RWPE2 (cell line): ENCODE measurements around the gene ADM.
"Not testable (repeated sequence)": the region's sequence is repeated elsewhere in the genome, so short reads cannot be mapped to it uniquely, and the experiment has no call there.

Experiments
- ATAC-seq: fragments of 200-7000 bp; cut with Tn5 transposase; 3 replicates; pipeline ENCODE4 v1.9.1; 2021; ENCODE audit warnings: low read depth
- DNase-seq: peaks from one replicate; pipeline ENCODE4 v3.0.0-alpha.2; 2020; ENCODE audit warnings: low spot score
- H3K27ac ChIP-seq: fragments of 450-650 bp; 2 replicates; pipeline ENCODE4 v1.5.1; 2017; ENCODE audit warnings: mild to moderate bottlenecking; ENCODE audit not compliant: poor library complexity, severe bottlenecking
- H3K27me3 ChIP-seq: fragments of 250-450 bp; sonication (Bioruptor Pico); 2 replicates; pipeline ENCODE4 v1.5.1; 2021; ENCODE audit warnings: mild to moderate bottlenecking, moderate library complexity; ENCODE audit not compliant: insufficient read depth, poor library complexity, severe bottlenecking
- H3K36me3 ChIP-seq: fragments of 250-450 bp; sonication (Bioruptor Pico); 2 replicates; pipeline ENCODE4 v1.5.1; 2020; ENCODE audit warnings: low read depth, mild to moderate bottlenecking, moderate library complexity
- H3K4me1 ChIP-seq: fragments of 250-450 bp; sonication (Bioruptor Pico); 2 replicates; pipeline ENCODE4 v1.5.1; 2021; ENCODE audit warnings: mild to moderate bottlenecking, moderate library complexity; ENCODE audit not compliant: insufficient read depth, poor library complexity, severe bottlenecking
- H3K4me3 ChIP-seq: fragments of 250-450 bp; sonication (Bioruptor Pico); 2 replicates; pipeline ENCODE4 v1.5.1; 2021; ENCODE audit warnings: mild to moderate bottlenecking, moderate library complexity; ENCODE audit not compliant: severe bottlenecking
- H3K9me3 ChIP-seq: fragments of 250-450 bp; sonication (Bioruptor Pico); 2 replicates; pipeline ENCODE4 v1.5.1; 2021; ENCODE audit warnings: mild to moderate bottlenecking, moderate library complexity; ENCODE audit not compliant: severe bottlenecking
- TF ChIP-seq, protein P1 (sequence below): fragments of 450-650 bp; IDR thresholded peaks from one replicate; pipeline ENCODE4 v1.5.1; 2017; ENCODE audit warnings: mild to moderate bottlenecking, moderate library complexity; ENCODE audit not compliant: poor library complexity, severe bottlenecking

ADM gene

DNA sequence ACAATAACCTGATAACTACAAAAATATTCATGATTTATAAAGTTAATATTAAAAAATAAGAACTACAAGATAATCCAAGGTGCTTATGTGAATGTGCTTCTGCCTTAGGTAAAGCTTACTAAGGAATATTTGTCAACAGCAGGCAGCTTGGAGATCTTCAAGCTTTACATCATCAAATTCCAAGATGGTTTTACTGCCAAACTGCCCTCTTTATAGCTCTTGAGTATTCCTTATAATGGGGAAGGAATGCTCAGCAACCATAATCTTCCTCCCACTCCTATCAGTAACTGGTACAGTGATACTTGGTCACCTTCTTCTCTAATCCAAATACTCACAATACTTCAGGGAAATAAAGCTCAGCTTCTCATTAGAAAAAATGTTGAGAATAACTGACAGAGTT is 40.9 kb upstream of the ADM start:
- ATAC-seq (peak; percentile 54), DNase-seq (no peak)
- Histone ChIP-seq H3K27ac (peak overlapping the region; percentile 19), H3K9me3 (no peaks in the 10 kb centered on the region), H3K36me3 (no peaks in the 10 kb centered on the region), H3K4me1 (peaks cover 39% of the 10 kb centered on the region), H3K27me3 (no peaks in the 10 kb centered on the region), H3K4me3 (no peak overlapping the region)
- TF ChIP-seq, protein P1, sequence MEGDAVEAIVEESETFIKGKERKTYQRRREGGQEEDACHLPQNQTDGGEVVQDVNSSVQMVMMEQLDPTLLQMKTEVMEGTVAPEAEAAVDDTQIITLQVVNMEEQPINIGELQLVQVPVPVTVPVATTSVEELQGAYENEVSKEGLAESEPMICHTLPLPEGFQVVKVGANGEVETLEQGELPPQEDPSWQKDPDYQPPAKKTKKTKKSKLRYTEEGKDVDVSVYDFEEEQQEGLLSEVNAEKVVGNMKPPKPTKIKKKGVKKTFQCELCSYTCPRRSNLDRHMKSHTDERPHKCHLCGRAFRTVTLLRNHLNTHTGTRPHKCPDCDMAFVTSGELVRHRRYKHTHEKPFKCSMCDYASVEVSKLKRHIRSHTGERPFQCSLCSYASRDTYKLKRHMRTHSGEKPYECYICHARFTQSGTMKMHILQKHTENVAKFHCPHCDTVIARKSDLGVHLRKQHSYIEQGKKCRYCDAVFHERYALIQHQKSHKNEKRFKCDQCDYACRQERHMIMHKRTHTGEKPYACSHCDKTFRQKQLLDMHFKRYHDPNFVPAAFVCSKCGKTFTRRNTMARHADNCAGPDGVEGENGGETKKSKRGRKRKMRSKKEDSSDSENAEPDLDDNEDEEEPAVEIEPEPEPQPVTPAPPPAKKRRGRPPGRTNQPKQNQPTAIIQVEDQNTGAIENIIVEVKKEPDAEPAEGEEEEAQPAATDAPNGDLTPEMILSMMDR = no peak

DNA sequence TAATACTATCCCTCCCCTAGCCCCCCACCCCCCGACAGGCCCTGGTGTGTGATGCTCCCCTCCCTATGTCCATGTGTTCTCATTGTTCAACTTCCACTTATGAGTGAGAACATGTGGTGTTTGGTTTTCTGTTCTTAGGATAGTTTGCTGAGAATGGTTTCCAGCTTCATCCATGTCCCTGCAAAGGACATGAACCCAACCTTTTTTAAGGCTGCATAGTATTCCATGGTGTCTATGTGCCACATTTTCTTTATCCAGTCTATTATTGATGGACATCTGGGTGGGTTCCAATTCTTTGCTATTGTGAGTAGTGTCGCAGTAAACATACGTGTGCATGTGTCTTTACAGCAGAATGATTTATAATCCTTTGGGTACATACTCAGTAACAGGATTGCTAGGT is 40.2 kb upstream of the ADM start:
- not testable (repeated sequence) for H3K27me3 ChIP-seq, H3K9me3 ChIP-seq, DNase-seq, ATAC-seq, H3K36me3 ChIP-seq, H3K4me3 ChIP-seq, H3K27ac ChIP-seq
- peaks cover 34% of the 10 kb centered on the region for H3K4me1 ChIP-seq

DNA sequence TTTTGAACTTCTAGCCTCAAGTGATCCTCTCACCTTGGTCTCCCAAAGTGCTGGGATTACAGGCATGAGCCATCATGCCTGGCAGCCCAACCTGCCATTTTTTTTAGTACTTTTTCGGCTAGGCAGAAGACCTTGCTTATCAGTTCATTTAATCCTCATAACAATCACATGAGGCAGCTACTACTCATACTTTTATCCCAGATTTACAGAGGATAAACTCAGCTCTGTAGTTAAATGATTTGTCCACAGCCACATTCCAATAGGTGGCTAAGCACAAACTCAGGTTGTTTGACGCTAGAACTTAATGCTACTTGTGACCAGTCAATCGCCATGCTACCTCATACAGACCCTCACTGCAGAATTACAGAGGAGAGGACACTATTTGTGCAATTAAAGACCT is 38.9 kb upstream of the ADM start:
- Histone ChIP-seq H3K4me3 (no peak overlapping the region), H3K27me3 (no peaks in the 10 kb centered on the region), H3K36me3 (no peaks in the 10 kb centered on the region), H3K4me1 (peaks cover 32% of the 10 kb centered on the region), H3K9me3 (no peaks in the 10 kb centered on the region), H3K27ac (no peak overlapping the region)
- ATAC-seq = no peak
- no peak for DNase-seq
- TF ChIP-seq, protein P1 = no peak

DNA sequence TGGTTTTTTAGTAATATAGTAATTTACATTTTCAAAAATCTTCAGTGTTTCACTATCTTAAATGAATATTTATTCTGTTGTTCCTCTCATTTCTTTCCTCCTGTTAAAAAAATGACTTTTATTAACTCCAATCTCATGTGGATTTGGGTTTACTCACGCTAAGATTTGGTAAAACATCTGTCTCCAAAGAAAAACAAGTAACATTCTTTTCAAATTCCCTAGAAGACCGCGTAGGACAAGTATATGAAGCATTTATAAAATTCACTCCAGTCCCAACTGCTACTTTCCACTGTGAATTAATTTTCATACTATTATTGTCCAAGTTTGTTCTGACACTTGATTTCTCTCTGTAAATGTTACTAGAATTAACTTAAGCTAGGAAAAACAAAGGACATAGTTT is 37.1 kb upstream of the ADM start:
- ATAC-seq = no peak
- Histone ChIP-seq H3K4me3 (no peak overlapping the region), H3K36me3 (no peaks in the 10 kb centered on the region), H3K27ac (no peak overlapping the region), H3K27me3 (no peaks in the 10 kb centered on the region), H3K9me3 (no peaks in the 10 kb centered on the region), H3K4me1 (peaks cover 14% of the 10 kb centered on the region)
- DNase-seq = no peak
- TF ChIP-seq, protein P1 = no peak

DNA sequence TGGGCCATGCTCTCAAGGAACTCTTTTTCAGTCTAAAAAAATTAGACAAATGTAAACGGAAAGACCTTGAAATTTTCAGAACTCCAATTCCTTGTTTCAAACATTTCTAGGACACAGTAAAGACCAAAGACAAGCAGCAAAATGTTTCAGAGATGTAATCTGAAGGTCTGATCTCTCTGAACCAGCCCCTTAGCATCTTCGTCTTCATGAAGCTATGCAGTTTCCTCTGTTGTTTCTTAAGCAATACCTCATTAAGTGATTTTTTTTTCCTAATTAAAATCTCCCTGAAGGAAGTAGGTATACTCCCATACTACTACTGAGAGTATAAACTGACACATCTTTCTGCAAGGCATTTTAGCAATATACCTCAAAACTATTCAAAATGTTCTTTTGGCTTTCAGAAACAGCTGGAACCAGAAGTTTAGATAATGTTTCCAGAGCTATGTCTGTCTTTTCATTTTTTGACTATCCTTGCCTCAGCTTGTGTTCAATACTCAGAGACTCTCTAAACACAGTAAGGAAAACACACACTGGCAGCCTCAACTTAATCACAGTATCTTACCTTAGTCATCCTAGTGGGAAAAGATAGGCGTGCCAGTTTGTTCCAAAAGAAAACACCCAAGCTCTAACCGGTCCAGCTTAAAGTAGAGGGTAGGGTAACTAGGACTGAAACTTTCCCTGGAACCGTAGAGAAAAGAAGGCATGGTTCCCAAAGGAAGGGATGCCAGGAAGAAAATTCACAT is 36.0 kb upstream of the ADM start:
- TF ChIP-seq, protein P1 = no peak
- no peaks in the 10 kb centered on the region for H3K9me3 ChIP-seq
- DNase-seq (no peak), ATAC-seq (peak; percentile 56; the same call in 2 of the 3 replicates)
- no peak overlapping the region for H3K27ac ChIP-seq
- H3K4me3 ChIP-seq = no peak overlapping the region
- H3K36me3 ChIP-seq = no peaks in the 10 kb centered on the region
- H3K27me3 ChIP-seq = no peaks in the 10 kb centered on the region
- H3K4me1 ChIP-seq = peaks cover 6% of the 10 kb centered on the region
